ENCODE results near the gene OLA1. TPM values are rescaled to one million over a fixed set of nuclear protein-coding genes. Genes with fewer than 3 reads are reported as not detected.
"Not testable (repeated sequence)": the region's sequence is repeated elsewhere in the genome, so short reads cannot be mapped to it uniquely, and the experiment has no call there.

OLA1 gene
- total RNA-seq, result 45.0 and 70.4 TPM in 2 replicates

DNA sequence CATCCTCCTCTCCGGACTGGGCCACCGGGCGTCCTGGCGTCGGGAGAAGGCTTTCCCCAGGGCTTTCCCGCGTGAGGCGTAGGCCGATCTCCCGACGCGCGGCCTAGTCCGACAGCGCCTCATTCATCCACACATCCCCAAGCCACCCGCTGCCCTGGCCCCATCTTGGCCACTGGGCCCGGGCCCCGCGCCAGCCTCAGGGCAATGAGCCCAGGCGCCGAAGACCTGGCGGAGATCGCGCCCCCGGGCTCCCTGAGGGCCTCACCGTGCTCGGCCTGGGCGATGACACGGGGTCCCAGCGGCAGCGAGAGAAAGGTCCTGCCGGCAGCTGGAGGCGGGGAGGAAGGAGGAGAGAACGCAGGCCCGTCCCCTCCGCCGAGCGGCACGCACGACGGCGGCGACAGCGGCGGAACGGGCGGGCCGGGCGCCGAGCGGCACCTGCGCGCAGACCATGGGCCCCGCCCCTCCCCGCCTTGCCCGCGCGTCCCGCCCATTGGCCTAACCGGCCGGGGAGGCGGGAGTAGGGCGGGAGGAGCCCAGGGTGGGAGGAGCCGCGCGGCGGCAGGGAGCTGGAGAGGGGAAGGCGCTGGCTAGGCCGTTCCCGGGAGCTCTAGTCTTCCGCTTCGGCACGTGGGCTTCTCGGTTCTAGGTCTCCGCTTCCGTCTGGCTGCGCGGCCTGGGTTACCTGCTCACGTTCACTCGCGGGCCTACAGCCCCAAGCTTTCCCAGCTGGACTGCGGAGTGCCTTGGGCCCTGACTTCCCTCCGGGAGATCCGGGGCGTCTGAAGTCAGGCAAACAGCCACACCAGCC is at the start of gene OLA1:
TSS of gene OLA1 (minus strand) at position 346 of the 811 bp plus-strand sequence. CDS start 1,717 bp downstream, outside the sequence.
- peak; percentile 94 to 96 for DNase-seq (ENCODE audit: low read depth in 2 of 2)

DNA sequence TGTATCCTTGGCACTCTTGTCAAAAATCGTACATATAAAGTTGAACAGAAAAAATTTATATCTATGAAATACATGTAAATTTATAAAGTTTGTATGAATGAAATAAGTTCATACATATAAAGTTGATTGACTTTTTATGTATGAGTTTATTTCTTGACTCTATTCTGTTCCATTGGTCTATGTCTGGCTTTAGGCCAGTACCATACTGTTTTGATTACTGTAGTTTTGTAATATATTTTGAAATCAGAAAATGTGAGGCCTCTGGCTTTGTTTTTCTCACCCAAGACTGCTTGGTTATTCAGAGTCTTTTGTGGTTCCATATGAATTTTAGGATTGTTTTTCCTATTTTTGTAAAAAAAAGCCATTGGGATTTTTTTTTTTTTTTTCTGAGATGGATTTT is 44.6 kb upstream of the OLA1 start:
- DNase-seq (ENCODE audit: low read depth in 2 of 2), result no peak

- DNase-seq (ENCODE audit: low read depth in 2 of 2), result no peak
These were observed 37.8 kb upstream of the OLA1 start for GRCh38 chr2:174286172-174286571.

GRCh38 chr2:174282441-174282840 is 34.1 kb upstream of the OLA1 start:
- no peak for DNase-seq (ENCODE audit: low read depth in 2 of 2)

- DNase-seq (ENCODE audit: low read depth in 2 of 2), result no peak
These were observed 33.4 kb upstream of the OLA1 start for GRCh38 chr2:174281736-174282135.

- no peak for DNase-seq (ENCODE audit: low read depth in 2 of 2)
These were observed 32.3 kb upstream of the OLA1 start for GRCh38 chr2:174280596-174280995.

DNA sequence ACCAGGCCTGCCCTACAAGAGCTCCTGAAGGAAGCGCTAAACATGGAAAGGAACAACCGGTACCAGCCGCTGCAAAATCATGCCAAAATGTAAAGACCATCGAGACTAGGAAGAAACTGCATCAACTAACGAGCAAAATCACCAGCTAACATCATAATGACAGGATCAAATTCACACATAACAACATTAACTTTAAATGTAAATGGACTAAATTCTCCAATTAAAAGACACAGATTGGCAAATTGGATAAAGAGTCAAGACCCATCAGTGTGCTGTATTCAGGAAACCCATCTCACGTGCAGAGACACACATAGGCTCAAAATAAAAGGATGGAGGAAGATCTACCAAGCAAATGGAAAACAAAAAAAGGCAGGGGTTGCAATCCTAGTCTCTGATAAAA is 21.9 kb upstream of the OLA1 start:
- DNase-seq (ENCODE audit: low read depth in 2 of 2), result not testable (repeated sequence)

- no peak for DNase-seq (ENCODE audit: low read depth in 2 of 2)
These were observed 18.0 kb upstream of the OLA1 start for GRCh38 chr2:174266288-174266687.

GRCh38 chr2:174263997-174264396 is 15.7 kb upstream of the OLA1 start:
- peak; percentile 23 to 79 for DNase-seq (ENCODE audit: low read depth in 2 of 2)

GRCh38 chr2:174259981-174260380 is 11.6 kb upstream of the OLA1 start:
- DNase-seq (ENCODE audit: low read depth in 2 of 2), result peak; percentile 27 to 44

DNA sequence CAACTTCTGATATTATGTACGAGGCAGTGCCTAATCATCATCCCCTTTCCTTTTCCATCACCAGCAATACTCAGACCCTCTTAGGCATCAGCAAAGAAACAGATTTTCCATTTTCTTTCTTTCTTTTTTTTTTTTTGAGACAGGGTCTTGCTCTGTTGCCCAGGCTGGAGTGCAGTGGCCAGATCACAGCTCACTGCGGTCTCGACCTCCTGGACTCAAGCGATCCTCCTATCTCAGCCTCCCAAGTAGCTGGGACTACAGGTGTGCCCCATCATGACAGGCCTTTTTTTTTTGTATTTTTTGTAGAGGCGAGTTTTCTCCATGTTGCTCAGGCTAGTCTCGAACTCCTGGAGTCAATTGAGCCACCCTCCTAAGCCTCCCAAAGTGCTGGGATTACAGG is 5.9 kb upstream of the OLA1 start:
- no peak for DNase-seq (ENCODE audit: low read depth in 2 of 2)

GRCh38 chr2:174248998-174249592 is 763 bp upstream of the OLA1 start:
- DNase-seq (ENCODE audit: low read depth in 2 of 2), result no peak

DNA sequence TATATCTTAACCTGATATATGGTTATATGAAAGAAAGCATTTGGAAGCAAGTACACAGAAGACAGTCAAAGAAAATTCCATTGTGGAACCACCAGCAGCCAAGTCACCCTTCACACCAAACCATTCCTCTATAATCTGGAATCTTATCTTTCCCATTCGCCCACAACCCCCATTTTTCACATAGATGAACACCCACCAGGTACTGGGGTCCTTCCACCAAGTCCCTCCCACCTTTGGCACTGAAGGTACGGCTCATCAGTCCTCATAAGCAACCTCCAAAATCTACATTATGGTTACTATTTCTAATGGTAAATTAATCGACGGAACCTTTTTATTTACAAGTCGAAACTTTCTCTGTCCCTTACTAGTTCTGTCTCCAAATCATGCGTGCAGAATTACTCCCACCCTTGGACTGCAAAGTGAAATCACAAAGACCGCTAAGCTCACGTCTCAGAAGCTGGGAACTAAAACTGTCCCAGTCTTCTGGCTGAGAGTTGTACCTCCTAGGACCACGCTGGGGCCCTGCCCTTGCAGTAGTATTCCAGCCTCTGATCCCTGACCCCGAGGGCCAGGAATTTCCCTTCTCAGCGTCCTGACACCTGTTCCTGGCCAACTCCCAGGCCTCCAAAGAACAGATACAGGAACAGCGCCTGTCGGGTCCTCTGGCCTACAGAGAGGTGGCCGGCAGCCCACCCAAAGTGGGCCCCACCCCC is 702 bp downstream of the OLA1 start:
- DNase-seq (ENCODE audit: low read depth in 2 of 2), result no peak

DNA sequence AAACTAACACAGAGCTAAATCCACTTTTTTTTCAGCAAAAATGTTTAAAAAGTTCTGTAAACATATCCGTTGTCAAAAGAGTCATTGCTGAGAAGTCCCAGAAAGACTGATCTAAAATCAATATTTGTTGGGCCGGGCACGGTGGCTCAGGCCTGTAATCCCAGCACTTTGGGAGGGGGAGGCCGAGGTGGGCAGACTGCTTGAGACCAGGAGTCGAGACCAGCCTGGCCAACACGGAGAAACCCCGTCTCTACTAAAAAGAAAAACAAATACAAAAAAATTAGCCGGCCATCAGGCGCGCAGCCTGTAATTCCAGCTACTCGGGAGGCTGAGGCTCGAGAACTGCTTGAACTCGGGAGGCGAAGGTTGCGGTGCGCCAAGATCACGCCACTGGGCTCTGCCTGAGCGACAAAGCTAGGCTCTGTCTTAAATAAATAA is 1.4 kb downstream of the OLA1 start:
- no peak for DNase-seq (ENCODE audit: low read depth in 2 of 2)

DNA sequence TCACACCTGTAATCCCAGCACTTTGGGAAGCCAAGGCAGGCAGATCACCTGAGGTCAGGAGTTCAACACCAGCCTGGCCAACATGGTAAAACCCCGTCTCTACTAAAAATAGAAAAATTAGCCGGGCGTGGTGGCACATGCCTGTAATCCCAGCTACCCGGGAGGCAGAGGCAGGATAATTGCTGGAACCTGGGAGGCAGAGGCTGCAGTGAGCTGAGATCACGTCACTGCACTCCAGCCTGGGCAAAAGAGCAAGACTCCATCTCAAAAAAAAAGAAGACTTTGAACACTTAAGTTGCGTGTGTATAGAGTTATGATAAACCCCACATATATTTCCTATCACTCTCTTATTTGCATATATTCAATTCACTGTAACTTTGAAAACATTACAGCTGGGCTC is 2.7 kb downstream of the OLA1 start:
- not testable (repeated sequence) for DNase-seq (ENCODE audit: low read depth in 2 of 2)

DNA sequence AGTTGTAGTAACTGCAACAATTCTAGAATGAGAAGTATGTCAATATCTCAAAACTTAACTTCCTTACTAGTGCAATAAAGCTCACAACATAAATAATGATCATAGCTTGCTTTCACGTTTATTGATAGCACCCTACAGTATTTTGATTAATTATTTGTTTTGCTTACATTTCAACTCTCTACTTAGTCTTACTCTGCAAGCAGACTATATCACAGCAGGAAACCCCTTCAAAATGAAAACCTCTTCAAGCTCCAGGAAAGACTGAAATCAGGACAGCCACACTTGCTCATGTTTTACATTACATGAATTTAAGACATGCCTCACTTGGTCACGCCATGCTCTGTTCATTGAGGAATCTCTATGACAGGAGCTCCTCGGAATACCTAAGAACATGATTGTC is 3.3 kb downstream of the OLA1 start:
- no peak for DNase-seq (ENCODE audit: low read depth in 2 of 2)

- peak; percentile 20 to 55 for DNase-seq (ENCODE audit: low read depth in 2 of 2)
These were observed 4.5 kb downstream of the OLA1 start for GRCh38 chr2:174243812-174244211.

GRCh38 chr2:174240097-174240496 is 8.2 kb downstream of the OLA1 start:
- no peak for DNase-seq (ENCODE audit: low read depth in 2 of 2)

DNA sequence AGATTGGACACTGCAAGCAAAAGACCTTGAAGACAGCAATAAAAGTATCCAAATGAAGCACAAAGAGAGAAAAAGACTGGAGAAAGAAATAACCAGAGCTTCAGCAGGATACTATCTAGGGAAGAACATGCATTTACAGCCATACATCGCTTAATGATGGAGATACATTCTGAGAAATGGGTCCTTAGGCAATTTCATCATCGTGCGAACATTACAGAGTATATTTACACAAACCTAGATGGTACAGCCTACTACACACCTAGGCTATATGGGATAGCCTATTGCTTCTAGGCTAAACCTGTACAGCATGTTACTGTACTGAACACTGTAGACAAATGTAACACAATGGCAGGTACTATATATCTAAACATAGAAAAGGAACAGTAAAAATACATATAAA is 11.9 kb downstream of the OLA1 start:
- no peak for DNase-seq (ENCODE audit: low read depth in 2 of 2)

DNA sequence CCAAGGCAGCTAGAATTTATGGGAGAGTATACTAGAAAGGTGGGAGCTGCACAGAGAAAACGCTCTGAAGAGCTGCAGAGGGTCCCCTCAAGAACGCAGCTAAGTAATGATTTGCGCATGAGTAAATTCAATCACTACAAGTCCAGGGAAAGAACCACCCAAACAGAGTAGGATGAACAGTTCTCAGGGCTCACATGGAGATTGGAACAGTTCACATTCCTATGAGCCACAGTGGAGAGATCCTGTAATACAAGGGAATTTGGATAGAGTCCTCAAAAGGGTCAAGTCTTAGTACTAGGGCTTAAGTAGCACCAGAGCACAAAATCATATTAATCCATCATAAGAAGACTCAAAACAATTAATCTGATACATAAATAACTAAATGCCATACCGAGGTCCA is 12.7 kb downstream of the OLA1 start:
- DNase-seq (ENCODE audit: low read depth in 2 of 2), result no peak

GRCh38 chr2:174233771-174234275 is 14.5 kb downstream of the OLA1 start:
- DNase-seq (ENCODE audit: low read depth in 2 of 2), result no peak

GRCh38 chr2:174227748-174228147 is 20.6 kb downstream of the OLA1 start:
- no peak for DNase-seq (ENCODE audit: low read depth in 2 of 2)
